Hepatocyte (in vitro differentiated cells): ENCODE results near the gene ADAMTS12. TPM values are rescaled to one million over a fixed set of nuclear protein-coding genes. Genes with fewer than 3 reads are reported as not detected.
A peak's percentile ranks its signal among the peaks of the same experiment; 100 is the strongest.

Experiments used
- DNase-seq: peaks from one replicate; pipeline ENCODE4 v3.0.0-alpha.2; 2016; ENCODE audit warnings: low spot score
- H2AFZ ChIP-seq: fragments of 200-600 bp; sonication (generic); 2 replicates; pipeline ENCODE4 v1.6.0; 2016; ENCODE audit warnings: antibody characterized with exemption, mild to moderate bottlenecking
- H3K27ac ChIP-seq: fragments of 200-600 bp; sonication (generic); 2 replicates; pipeline ENCODE4 v1.5.1; 2016; ENCODE audit warnings: mild to moderate bottlenecking
- H3K27me3 ChIP-seq: fragments of 200-600 bp; sonication (generic); 2 replicates; pipeline ENCODE4 v1.6.1; 2016
- H3K36me3 ChIP-seq: fragments of 200-600 bp; sonication (generic); replicated peaks from 2 replicates; pipeline ENCODE4 v1.5.1; 2016; ENCODE audit warnings: low read depth; ENCODE audit not compliant: insufficient read depth
- H3K4me1 ChIP-seq: fragments of 200-600 bp; sonication (generic); 2 replicates; pipeline ENCODE4 v1.5.1; 2016; ENCODE audit warnings: mild to moderate bottlenecking, moderate library complexity; ENCODE audit not compliant: insufficient read depth
- H3K4me2 ChIP-seq: fragments of 200-600 bp; sonication (generic); 2 replicates; pipeline ENCODE4 v1.6.0; 2016
- H3K4me3 ChIP-seq: fragments of 200-600 bp; sonication (generic); 2 replicates; pipeline ENCODE4 v1.5.1; 2016; ENCODE audit warnings: mild to moderate bottlenecking
- H3K79me2 ChIP-seq: fragments of 200-600 bp; sonication (generic); 2 replicates; pipeline ENCODE4 v1.6.0; 2017; ENCODE audit warnings: mild to moderate bottlenecking
- H3K9me2 ChIP-seq: fragments of 200-600 bp; sonication (generic); replicated peaks from 2 replicates; pipeline ENCODE4 v1.6.0; 2017; ENCODE audit warnings: mild to moderate bottlenecking; ENCODE audit not compliant: insufficient read depth
- H3K9me3 ChIP-seq: fragments of 200-600 bp; sonication (generic); 2 replicates; pipeline ENCODE4 v1.5.1; 2016; ENCODE audit warnings: low read depth, mild to moderate bottlenecking
- H4K20me1 ChIP-seq: fragments of 200-600 bp; sonication (generic); 2 replicates; pipeline ENCODE4 v1.6.0; 2016; ENCODE audit warnings: mild to moderate bottlenecking; ENCODE audit not compliant: insufficient read depth, poor library complexity, severe bottlenecking
- CTCF ChIP-seq: fragments of 200-600 bp; sonication (generic); IDR thresholded peaks from 2 replicates; pipeline ENCODE4 v1.5.1; 2016; ENCODE audit warnings: antibody characterized with exemption, mild to moderate bottlenecking; ENCODE audit not compliant: poor library complexity
- EZH2 ChIP-seq: fragments of 200-600 bp; sonication (generic); IDR thresholded peaks from 2 replicates; pipeline ENCODE4 v1.6.1; 2016; ENCODE audit warnings: antibody characterized with exemption, mild to moderate bottlenecking, borderline replicate concordance
- EZH2phosphoT487 ChIP-seq: fragments of 200-600 bp; sonication (generic); IDR thresholded peaks from one replicate; pipeline ENCODE4 v1.6.1; 2018; ENCODE audit warnings: antibody characterized with exemption, mild to moderate bottlenecking, low read depth, moderate library complexity; ENCODE audit not compliant: unreplicated experiment, severe bottlenecking
- WGBS: methylation state at CpG from one replicate; pipeline ENCODE4 v1.1.6; 2016; ENCODE audit warnings: low lambda C conversion rate; ENCODE audit errors: missing lambda C conversion rate; 5-methylcytosine and 5-hydroxymethylcytosine counted together
- polyA plus RNA-seq: library from polyadenylated mRNA; unstranded; fragments of >200 nt; fragmentation: Nextera tagmentation; extraction: Ambion mirVana; gene quantifications from 2 replicates; pipeline ENCODE4 v1.2.1, GENCODE V29; 2016
- total RNA-seq: library from RNA; depleted of rRNA; stranded (reverse); fragments of >200 nt; gene quantifications from 2 replicates; pipeline ENCODE4 v1.2.3, GENCODE V29; 2014

The ADAMTS12 gene
- total and polyA plus RNA-seq, 2 experiments from 2014 or later = 3.2 to 8.9 TPM

- H4K20me1 ChIP-seq = no peaks in the 10 kb centered on the region
- WGBS = 95% methylated on average over 2 of the region's 2 CpGs
- no peak overlapping the region for H3K4me3 ChIP-seq
- H3K36me3 ChIP-seq = no peaks in the 10 kb centered on the region
- no peak overlapping the region for H3K4me2 ChIP-seq
- no peaks in the 10 kb centered on the region for H3K9me2 ChIP-seq
- no peaks in the 10 kb centered on the region for H3K79me2 ChIP-seq
- peaks cover 10% of the 10 kb centered on the region for H3K9me3 ChIP-seq
- TF ChIP-seq EZH2phosphoT487 (no peak), CTCF (no peak), EZH2 (no peak)
- no peak for DNase-seq
- H2AFZ ChIP-seq = no peak overlapping the region
- no peak overlapping the region for H3K27ac ChIP-seq
- H3K27me3 ChIP-seq = no peaks in the 10 kb centered on the region
- H3K4me1 ChIP-seq = no peaks in the 10 kb centered on the region
These were observed 11.3 kb upstream of the ADAMTS12 start for GRCh38 chr5:33903118-33903517.

GRCh38 chr5:33901156-33901555 is 9.4 kb upstream of the ADAMTS12 start:
- H3K79me2 ChIP-seq = no peaks in the 10 kb centered on the region
- H2AFZ ChIP-seq = no peak overlapping the region
- no peak overlapping the region for H3K4me3 ChIP-seq
- H3K4me1 ChIP-seq = no peaks in the 10 kb centered on the region
- no peaks in the 10 kb centered on the region for H3K36me3 ChIP-seq
- TF ChIP-seq CTCF (no peak), EZH2 (no peak), EZH2phosphoT487 (no peak)
- no peak overlapping the region for H3K4me2 ChIP-seq
- 18% methylated on average over 1 of the region's 1 CpG for WGBS
- no peak for DNase-seq
- no peaks in the 10 kb centered on the region for H3K27me3 ChIP-seq
- H3K27ac ChIP-seq = no peak overlapping the region
- H4K20me1 ChIP-seq = no peaks in the 10 kb centered on the region
- H3K9me2 ChIP-seq = no peaks in the 10 kb centered on the region
- H3K9me3 ChIP-seq = no peaks in the 10 kb centered on the region

GRCh38 chr5:33894566-33894965 is 2.8 kb upstream of the ADAMTS12 start:
- Histone ChIP-seq H3K9me2 (no peaks in the 10 kb centered on the region), H3K4me2 (no peak overlapping the region), H3K36me3 (no peaks in the 10 kb centered on the region), H4K20me1 (no peaks in the 10 kb centered on the region), H3K79me2 (no peaks in the 10 kb centered on the region), H2AFZ (no peak overlapping the region), H3K27ac (no peak overlapping the region), H3K27me3 (no peaks in the 10 kb centered on the region), H3K4me3 (no peak overlapping the region), H3K4me1 (peaks cover 23% of the 10 kb centered on the region), H3K9me3 (no peaks in the 10 kb centered on the region)
- no peak for DNase-seq
- WGBS = 78% methylated on average over 1 of the region's 1 CpG
- TF ChIP-seq EZH2 = no peak
- no peak for TF ChIP-seq EZH2phosphoT487
- TF ChIP-seq CTCF = no peak

- no peaks in the 10 kb centered on the region for H4K20me1 ChIP-seq
- H3K4me1 ChIP-seq = peaks cover 26% of the 10 kb centered on the region
- H3K27ac ChIP-seq = no peak overlapping the region
- peaks cover 7% of the 10 kb centered on the region for H3K79me2 ChIP-seq
- H3K4me3 ChIP-seq = no peak overlapping the region
- DNase-seq = peak; percentile 51
- H3K36me3 ChIP-seq = no peaks in the 10 kb centered on the region
- no peaks in the 10 kb centered on the region for H3K27me3 ChIP-seq
- H2AFZ ChIP-seq = no peak overlapping the region
- no peaks in the 10 kb centered on the region for H3K9me2 ChIP-seq
- 39% methylated on average over 5 of the region's 5 CpGs for WGBS
- H3K9me3 ChIP-seq = no peaks in the 10 kb centered on the region
- no peak for TF ChIP-seq CTCF
- no peak for TF ChIP-seq EZH2
- H3K4me2 ChIP-seq = peak overlapping the region; percentile 76
These were observed 889 bp upstream of the ADAMTS12 start for GRCh38 chr5:33892620-33893137.
